Activated naive CD4-positive, alpha-beta T cell treated with anti-CD3 and anti-CD28 coated beads, Interleukin-2, amount 50 U/mL, for 72 hours (primary cell): ENCODE measurements around the gene CYTL1. TPM values are rescaled to one million over a fixed set of nuclear protein-coding genes. Genes with fewer than 3 reads are reported as not detected.

ENCODE experiments used
- ATAC-seq, 2 donors: fragments of 150-1000 bp; cut with Tn5 transposase; 2 replicates each; pipeline ENCODE4 v1.10.0; 2021; ENCODE audit warnings: mild to moderate bottlenecking in 2 of 2, moderate library complexity in 2 of 2
- DNase-seq, 2 donors: peaks; one replicate each; pipeline ENCODE4 v3.0.0; 2021 to 2022; ENCODE audit warnings: low spot score in 2 of 2
- H3K27ac Mint-ChIP-seq, 2 donors: one replicate each; pipeline ENCODE4 v1.8.0; 2022; ENCODE audit warnings: mild to moderate bottlenecking in 2 of 2, mixed read lengths in 2 of 2
- H3K36me3 Mint-ChIP-seq, 2 donors: one replicate each; pipeline ENCODE4 v1.8.0; 2022; ENCODE audit warnings: mixed read lengths in 2 of 2
- H3K9me3 Mint-ChIP-seq, 2 donors: one replicate each; pipeline ENCODE4 v1.8.0; 2022; ENCODE audit warnings: mixed read lengths in 2 of 2
- total RNA-seq, 2 donors: library from RNA; stranded (reverse); gene quantifications; one replicate each; pipeline ENCODE4 v1.2.3, GENCODE V29; 2022

CYTL1 gene
- total RNA-seq, 2 donors from 2014 or later: not detected

- ATAC-seq (no peak), DNase-seq (no peak)
- no peak overlapping the region for H3K27ac Mint-ChIP-seq
- H3K9me3 Mint-ChIP-seq: no peaks in the 10 kb centered on the region
- H3K36me3 Mint-ChIP-seq: no peaks in the 10 kb centered on the region
These were observed 27.6 kb downstream of the CYTL1 start for GRCh38 chr4:4991541-4992099.

GRCh38 chr4:4990857-4991540 is 28.3 kb downstream of the CYTL1 start:
- H3K27ac Mint-ChIP-seq: no peak overlapping the region
- ATAC-seq: no peak
- no peak for DNase-seq
- H3K36me3 Mint-ChIP-seq: no peaks in the 10 kb centered on the region
- no peaks in the 10 kb centered on the region for H3K9me3 Mint-ChIP-seq

GRCh38 chr4:4990329-4990728 is 28.9 kb downstream of the CYTL1 start:
- DNase-seq (no peak), ATAC-seq (no peak)
- H3K9me3 Mint-ChIP-seq: no peaks in the 10 kb centered on the region
- H3K27ac Mint-ChIP-seq: no peak overlapping the region
- no peaks in the 10 kb centered on the region for H3K36me3 Mint-ChIP-seq

GRCh38 chr4:4989083-4989622 is 30.1 kb downstream of the CYTL1 start:
- Mint-ChIP-seq H3K36me3 (no peaks in the 10 kb centered on the region), H3K9me3 (no peaks in the 10 kb centered on the region), H3K27ac (no peak overlapping the region)
- ATAC-seq (no peak), DNase-seq (no peak)

- H3K9me3 Mint-ChIP-seq: no peaks in the 10 kb centered on the region
These were observed 31.6 kb downstream of the CYTL1 start for GRCh38 chr4:4987656-4988055.

GRCh38 chr4:4986841-4987240 is 32.4 kb downstream of the CYTL1 start:
- ATAC-seq: no peak
- H3K9me3 Mint-ChIP-seq: no peaks in the 10 kb centered on the region
- H3K36me3 Mint-ChIP-seq: no peaks in the 10 kb centered on the region
- H3K27ac Mint-ChIP-seq: no peak overlapping the region
- DNase-seq: no peak

More at GRCh38 chr4:4987656-4988055, 31.6 kb downstream of the CYTL1 start:
- ATAC-seq (no peak), DNase-seq (no peak)
- H3K36me3 Mint-ChIP-seq: no peaks in the 10 kb centered on the region
- no peak overlapping the region for H3K27ac Mint-ChIP-seq

- DNase-seq: no peak
- Mint-ChIP-seq H3K9me3 (no peaks in the 10 kb centered on the region), H3K27ac (no peak overlapping the region), H3K36me3 (no peaks in the 10 kb centered on the region)
- no peak for ATAC-seq
These were observed 33.4 kb downstream of the CYTL1 start for GRCh38 chr4:4985844-4986243.

GRCh38 chr4:4985036-4985435 is 34.2 kb downstream of the CYTL1 start:
- ATAC-seq (no peak), DNase-seq (no peak)
- Mint-ChIP-seq H3K36me3 (no peaks in the 10 kb centered on the region), H3K9me3 (no peaks in the 10 kb centered on the region), H3K27ac (no peak overlapping the region)

GRCh38 chr4:4984186-4984585 is 35.1 kb downstream of the CYTL1 start:
- ATAC-seq (no peak), DNase-seq (no peak)
- no peaks in the 10 kb centered on the region for H3K36me3 Mint-ChIP-seq
- H3K27ac Mint-ChIP-seq: no peak overlapping the region
- no peaks in the 10 kb centered on the region for H3K9me3 Mint-ChIP-seq

- ATAC-seq (no peak), DNase-seq (no peak)
- Mint-ChIP-seq H3K36me3 (no peaks in the 10 kb centered on the region), H3K9me3 (peaks cover 0 to 10% of the 10 kb centered on the region in 2 donors), H3K27ac (no peak overlapping the region)
These were observed 37.4 kb downstream of the CYTL1 start for GRCh38 chr4:4981827-4982226.

GRCh38 chr4:4981427-4981826 is 37.8 kb downstream of the CYTL1 start:
- no peak for ATAC-seq
- Mint-ChIP-seq H3K9me3 (peaks cover 0 to 10% of the 10 kb centered on the region in 2 donors), H3K27ac (no peak overlapping the region), H3K36me3 (no peaks in the 10 kb centered on the region)
- DNase-seq: no peak

GRCh38 chr4:4980621-4981230 is 38.5 kb downstream of the CYTL1 start:
- H3K9me3 Mint-ChIP-seq: peaks cover 2 to 17% of the 10 kb centered on the region in 2 donors
- no peak for DNase-seq
- no peak for ATAC-seq
- no peak overlapping the region for H3K27ac Mint-ChIP-seq
- no peaks in the 10 kb centered on the region for H3K36me3 Mint-ChIP-seq

GRCh38 chr4:4979971-4980370 is 39.3 kb downstream of the CYTL1 start:
- ATAC-seq (no peak), DNase-seq (no peak)
- H3K27ac Mint-ChIP-seq: no peak overlapping the region
- peaks cover 9 to 23% of the 10 kb centered on the region in 2 donors for H3K9me3 Mint-ChIP-seq
- peaks cover 6% of the 10 kb centered on the region in 2 donors for H3K36me3 Mint-ChIP-seq

GRCh38 chr4:4974727-4975126 is 44.5 kb downstream of the CYTL1 start:
- H3K36me3 Mint-ChIP-seq: peaks cover 9 to 12% of the 10 kb centered on the region in 2 donors
- ATAC-seq (no peak), DNase-seq (no peak)
- peaks cover 18 to 23% of the 10 kb centered on the region in 2 donors for H3K9me3 Mint-ChIP-seq
- no peak overlapping the region for H3K27ac Mint-ChIP-seq

- no peak for DNase-seq
- Mint-ChIP-seq H3K9me3 (peaks cover 13 to 18% of the 10 kb centered on the region in 2 donors), H3K27ac (no peak overlapping the region), H3K36me3 (peaks cover 9 to 12% of the 10 kb centered on the region in 2 donors)
- no peak for ATAC-seq
These were observed 47.5 kb downstream of the CYTL1 start for GRCh38 chr4:4971796-4972195.

- DNase-seq: no peak
- no peak overlapping the region for H3K27ac Mint-ChIP-seq
- H3K9me3 Mint-ChIP-seq: peaks cover 9 to 10% of the 10 kb centered on the region in 2 donors
- H3K36me3 Mint-ChIP-seq: peaks cover 2 to 3% of the 10 kb centered on the region in 2 donors
- ATAC-seq: no peak
These were observed 50.0 kb downstream of the CYTL1 start for GRCh38 chr4:4969298-4969697.

- peaks cover 12 to 14% of the 10 kb centered on the region in 2 donors for H3K36me3 Mint-ChIP-seq
- H3K9me3 Mint-ChIP-seq: peaks cover 15 to 20% of the 10 kb centered on the region in 2 donors
- DNase-seq (no peak), ATAC-seq (no peak)
- no peak overlapping the region for H3K27ac Mint-ChIP-seq
These were observed 51.0 kb downstream of the CYTL1 start for GRCh38 chr4:4968161-4968725.
